Measurements from ENCODE around the gene HAUS1. TPM values are rescaled to one million over a fixed set of nuclear protein-coding genes. Genes with fewer than 3 reads are reported as not detected.

HAUS1 gene
- total and polyA plus RNA-seq, 7 donors: 24.0 to 62.1 (median 26.8) TPM

DNA sequence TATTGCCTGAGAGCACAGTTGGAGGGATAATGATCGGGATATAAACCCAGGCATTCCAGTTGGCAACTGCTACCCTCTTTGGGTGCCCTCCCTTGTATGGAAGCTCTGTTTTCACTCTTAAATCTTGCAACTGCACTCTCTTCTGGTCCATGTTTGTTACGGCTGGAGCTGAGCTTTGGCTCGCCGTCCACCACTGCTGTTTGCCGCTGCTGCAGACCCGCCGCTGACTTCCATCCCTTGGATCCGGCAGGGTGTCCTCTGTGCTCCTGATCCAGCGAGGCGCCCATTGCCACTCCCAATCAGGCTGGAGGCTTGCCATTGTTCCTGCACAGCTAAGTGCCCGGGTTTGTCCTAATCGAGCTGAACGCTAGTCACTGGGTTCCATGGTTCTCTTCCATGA, 60.7 kb downstream of the HAUS1 start:
- intact Hi-C loops (cut with DNase I): no loop called here
- Histone ChIP-seq H3K4me3 (no peak overlapping the region), H3K36me3 (no peaks in the 10 kb centered on the region), H3K27ac (no peak overlapping the region), H3K4me1 (no peaks in the 10 kb centered on the region), H3K27me3 (no peaks in the 10 kb centered on the region), H3K9me3 (no peaks in the 10 kb centered on the region)
- WGBS, 2 donors: 96 to 97% methylated on average over 13 of the region's 13 CpGs
- TF ChIP-seq POLR2AphosphoS5 (IDR thresholded peaks at IDR 0.05): no peak
- TF ChIP-seq POLR2A (IDR thresholded peaks at IDR 0.05): no peak
- TF ChIP-seq, protein P1, sequence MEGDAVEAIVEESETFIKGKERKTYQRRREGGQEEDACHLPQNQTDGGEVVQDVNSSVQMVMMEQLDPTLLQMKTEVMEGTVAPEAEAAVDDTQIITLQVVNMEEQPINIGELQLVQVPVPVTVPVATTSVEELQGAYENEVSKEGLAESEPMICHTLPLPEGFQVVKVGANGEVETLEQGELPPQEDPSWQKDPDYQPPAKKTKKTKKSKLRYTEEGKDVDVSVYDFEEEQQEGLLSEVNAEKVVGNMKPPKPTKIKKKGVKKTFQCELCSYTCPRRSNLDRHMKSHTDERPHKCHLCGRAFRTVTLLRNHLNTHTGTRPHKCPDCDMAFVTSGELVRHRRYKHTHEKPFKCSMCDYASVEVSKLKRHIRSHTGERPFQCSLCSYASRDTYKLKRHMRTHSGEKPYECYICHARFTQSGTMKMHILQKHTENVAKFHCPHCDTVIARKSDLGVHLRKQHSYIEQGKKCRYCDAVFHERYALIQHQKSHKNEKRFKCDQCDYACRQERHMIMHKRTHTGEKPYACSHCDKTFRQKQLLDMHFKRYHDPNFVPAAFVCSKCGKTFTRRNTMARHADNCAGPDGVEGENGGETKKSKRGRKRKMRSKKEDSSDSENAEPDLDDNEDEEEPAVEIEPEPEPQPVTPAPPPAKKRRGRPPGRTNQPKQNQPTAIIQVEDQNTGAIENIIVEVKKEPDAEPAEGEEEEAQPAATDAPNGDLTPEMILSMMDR (IDR thresholded peaks at IDR 0.05): no peak
- no peak for TF ChIP-seq EP300 (IDR thresholded peaks at IDR 0.05)
- no peak for DNase-seq

DNA sequence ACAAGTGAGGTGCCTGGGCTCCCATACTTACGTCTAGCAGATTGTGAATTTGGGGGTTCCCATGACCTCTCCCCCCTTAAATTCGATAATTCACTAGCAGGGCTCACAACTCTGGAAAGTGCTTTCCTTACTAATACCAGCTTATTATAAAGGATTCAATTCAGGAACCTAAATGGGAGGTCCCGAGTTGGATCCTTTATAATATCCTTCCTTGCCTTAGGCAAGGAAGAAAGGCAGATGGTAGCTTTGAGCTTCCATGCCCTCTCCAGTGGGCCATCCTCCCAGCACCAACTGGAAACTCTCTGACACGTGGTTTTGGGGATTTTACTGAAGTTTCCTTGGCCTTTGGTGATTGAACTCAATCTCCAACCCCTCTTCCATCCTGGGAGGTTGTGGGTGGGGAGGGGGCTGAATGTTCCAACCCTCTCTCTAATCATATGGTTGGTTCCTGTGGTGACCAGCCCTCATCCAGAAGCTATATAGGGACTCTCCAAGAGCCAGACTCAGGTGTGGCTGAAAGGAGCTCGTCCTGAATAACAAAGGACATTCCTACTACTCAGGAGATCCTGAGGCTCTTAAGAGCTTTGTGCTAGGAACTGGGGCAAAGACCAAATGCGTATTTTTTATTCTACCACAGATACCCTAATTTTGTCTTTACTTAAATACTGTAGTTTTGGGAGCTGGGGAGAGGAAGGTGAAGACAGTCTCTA, 62.2 kb downstream of the HAUS1 start:
- no peaks in the 10 kb centered on the region for H3K9me3 ChIP-seq
- no peak overlapping the region for H3K27ac ChIP-seq
- no peaks in the 10 kb centered on the region for H3K4me1 ChIP-seq
- intact Hi-C loops (cut with DNase I): no loop called here
- no peak for DNase-seq
- 86 to 89% methylated on average over 6 of the region's 6 CpGs for WGBS, 2 donors
- no peaks in the 10 kb centered on the region for H3K27me3 ChIP-seq
- TF ChIP-seq, protein P1 (IDR thresholded peaks at IDR 0.05): no peak
- TF ChIP-seq EP300 (IDR thresholded peaks at IDR 0.05) (no peak), POLR2AphosphoS5 (IDR thresholded peaks at IDR 0.05) (no peak), POLR2A (IDR thresholded peaks at IDR 0.05) (no peak)
- no peaks in the 10 kb centered on the region for H3K36me3 ChIP-seq
- no peak overlapping the region for H3K4me3 ChIP-seq

DNA sequence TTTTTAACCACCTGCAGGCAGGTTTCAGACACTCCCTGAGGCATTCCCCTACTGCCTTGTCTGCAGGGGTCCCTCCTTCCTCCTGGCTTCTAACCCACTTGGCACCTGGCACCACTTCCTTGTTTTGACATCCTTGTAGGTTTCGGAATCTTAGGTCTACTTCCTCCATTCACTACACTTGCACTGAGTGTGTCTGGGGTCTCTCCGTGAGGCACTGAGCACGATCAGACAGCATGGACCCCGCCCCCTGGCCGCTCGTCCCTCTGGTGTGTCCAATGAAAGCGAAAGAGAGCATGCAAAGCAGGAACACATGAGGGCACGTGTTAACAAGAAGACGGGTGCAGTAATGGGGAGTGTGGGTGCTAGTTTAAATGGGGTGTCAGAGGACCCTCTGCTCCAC, 63.8 kb downstream of the HAUS1 start:
- Histone ChIP-seq H3K9me3 (no peaks in the 10 kb centered on the region), H3K36me3 (no peaks in the 10 kb centered on the region), H3K4me1 (peaks cover 0 to 4% (median 1%) of the 10 kb centered on the region in 4 donors), H3K27me3 (no peaks in the 10 kb centered on the region), H3K27ac (no peak overlapping the region), H3K4me3 (no peak overlapping the region)
- DNase-seq: no peak
- WGBS, 2 donors: 16 to 23% methylated on average over 9 of the region's 9 CpGs
- intact Hi-C loops (cut with DNase I): no loop called here
- TF ChIP-seq EP300 (IDR thresholded peaks at IDR 0.05): no peak
- TF ChIP-seq POLR2A (IDR thresholded peaks at IDR 0.05): no peak
- no peak for TF ChIP-seq POLR2AphosphoS5 (IDR thresholded peaks at IDR 0.05)
- TF ChIP-seq, protein P1 (IDR thresholded peaks at IDR 0.05): no peak

DNA sequence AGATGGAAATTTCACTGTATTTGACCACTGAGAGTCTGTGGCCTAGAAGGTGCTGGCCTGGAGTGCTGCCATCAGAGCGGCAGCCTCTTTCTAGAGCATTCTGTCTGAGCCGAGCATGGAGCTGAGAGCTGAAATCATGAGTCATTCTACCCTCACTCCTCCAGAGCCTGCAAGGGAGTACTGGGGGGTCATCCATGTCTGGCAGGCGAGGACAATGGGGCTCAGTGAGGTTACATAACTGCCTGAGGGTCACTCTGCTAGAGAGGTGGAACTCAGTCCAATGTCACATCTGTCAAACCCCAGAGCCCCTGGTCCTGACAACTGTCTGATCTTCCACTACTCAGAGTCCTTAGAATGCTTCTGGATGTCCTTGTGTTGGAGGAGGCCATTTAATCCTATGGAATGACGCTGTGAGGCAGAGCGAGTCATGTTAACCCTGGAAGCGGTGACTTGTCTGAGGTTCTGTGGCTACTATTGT, 65.3 kb downstream of the HAUS1 start:
- Histone ChIP-seq H3K27ac (no peak overlapping the region), H3K9me3 (no peaks in the 10 kb centered on the region), H3K4me3 (no peak overlapping the region), H3K36me3 (no peaks in the 10 kb centered on the region), H3K27me3 (no peaks in the 10 kb centered on the region), H3K4me1 (peaks cover 0 to 9% (median 3%) of the 10 kb centered on the region in 4 donors)
- TF ChIP-seq, protein P1 (IDR thresholded peaks at IDR 0.05): no peak
- TF ChIP-seq EP300 (IDR thresholded peaks at IDR 0.05): no peak
- no peak for TF ChIP-seq POLR2AphosphoS5 (IDR thresholded peaks at IDR 0.05)
- no peak for TF ChIP-seq POLR2A (IDR thresholded peaks at IDR 0.05)
- DNase-seq: no peak
- intact Hi-C loops (cut with DNase I): no loop called here
- WGBS, 2 donors: 88 to 89% methylated on average over 6 of the region's 6 CpGs
